HCT116 (cell line): Measurements from ENCODE around the gene ALDH3A1. TPM values are rescaled to one million over a fixed set of nuclear protein-coding genes. Genes with fewer than 3 reads are reported as not detected.

ENCODE experiments used
- ATAC-seq: fragments of 200-7000 bp; cut with Tn5 transposase; 2 replicates; pipeline ENCODE4 v1.9.1; 2020; ENCODE audit warnings: mild to moderate bottlenecking, moderate library complexity
- BruUV-seq: library from RNA; stranded (reverse); fragments of 400-500 nt; replicated peaks from 2 replicates; lab custom pipeline; 2021; lab: Mats Ljungman, UMichigan
- CTCF ChIA-PET: fragments of 300-600 bp; sonication (Branson Sonifier 250); formaldehyde crosslinking; loops from one replicate; lab custom pipeline; 2021; ENCODE audit warnings: antibody characterized with exemption; lab: Charles Lee
- POLR2A ChIA-PET: fragments of 300-600, 350-600 bp; sonication (Branson Sonifier 250); formaldehyde crosslinking; loops from one replicate; lab custom pipeline; 2021; ENCODE audit warnings: antibody characterized with exemption; lab: Charles Lee
- RAD21 ChIA-PET, 2 experiments: fragments of 300-600 bp; sonication (Branson Sonifier 250); formaldehyde crosslinking; loops; one replicate each; lab custom pipeline; 2023; ENCODE audit warnings: low total read pairs in 2 of 2; ENCODE audit not compliant: uncharacterized antibody in 2 of 2, unreplicated experiment in 2 of 2, low non-redundant PET in 1 of 2; lab: Charles Lee
- DNase-seq: peaks from one replicate; pipeline ENCODE4 v3.0.0-alpha.2; 2010; ENCODE audit warnings: low read depth, low spot score
- H2AFZ ChIP-seq: fragments of 200-600 bp; shearing (Covaris generic), sonication (generic); 2 replicates; pipeline ENCODE4 v1.6.1; 2017; ENCODE audit warnings: low read depth, mixed run types, mixed read lengths, antibody characterized with exemption, low read length; ENCODE audit not compliant: poor library complexity, severe bottlenecking
- H3K27ac ChIP-seq: 2 replicates; pipeline ENCODE4 v1.5.1; 2012; ENCODE audit warnings: low read depth, low read length
- H3K27me3 ChIP-seq: fragments of 200-600 bp; sonication (generic); 2 replicates; pipeline ENCODE4 v1.6.1; 2016; ENCODE audit warnings: mixed run types, low read length, mixed read lengths; ENCODE audit not compliant: insufficient read depth
- H3K36me3 ChIP-seq, 2 experiments: fragments of 200-500 bp in 1 of 2; fragments of 200-600 bp in 1 of 2; sonication (Bioruptor generic) in 1 of 2; sonication (generic) in 1 of 2; 2 replicates each; pipeline versions ENCODE4 v1.5.1 to v1.6.1; 2014 to 2016; ENCODE audit warnings: low read length in 2 of 2, inconsistent platforms in 1 of 2, mixed read lengths in 1 of 2, mixed run types in 1 of 2; ENCODE audit not compliant: insufficient read depth in 2 of 2, control insufficient read depth in 1 of 2
- H3K4me1 ChIP-seq, 2 experiments: fragments of 200-600 bp in 1 of 2; sonication (generic) in 1 of 2; 2 replicates each; pipeline versions ENCODE4 v1.5.1 to v1.6.1; 2012 to 2017; ENCODE audit warnings: low read length in 2 of 2, inconsistent platforms in 1 of 2, mild to moderate bottlenecking in 1 of 2, mixed read lengths in 1 of 2, mixed run types in 1 of 2, moderate library complexity in 1 of 2; ENCODE audit not compliant: insufficient read depth in 2 of 2, control insufficient read depth in 1 of 2
- H3K4me2 ChIP-seq: fragments of 200-600 bp; sonication (generic); 2 replicates; pipeline ENCODE4 v1.6.1; 2017; ENCODE audit warnings: mixed run types, low read length, mixed read lengths
- H3K4me3 ChIP-seq, 2 experiments: fragments of 200-600 bp in 1 of 2; sonication (generic) in 1 of 2; replicated peaks in 1 of 2; 2 replicates each; pipeline ENCODE4 v1.5.1; 2011 to 2016; ENCODE audit warnings: low read length in 2 of 2, control low read depth in 1 of 2, low read depth in 1 of 2, mild to moderate bottlenecking in 1 of 2, mixed read lengths in 1 of 2, mixed run types in 1 of 2
- H3K79me2 ChIP-seq: fragments of 200-600 bp; sonication (generic); 2 replicates; pipeline ENCODE4 v1.6.1; 2017; ENCODE audit warnings: mild to moderate bottlenecking, mixed run types, low read length, moderate library complexity, mixed read lengths; ENCODE audit not compliant: insufficient read depth
- H3K9ac ChIP-seq: fragments of 200-600 bp; sonication (generic); 2 replicates; pipeline ENCODE4 v1.6.1; 2016; ENCODE audit warnings: low read length, mixed read lengths
- H3K9me2 ChIP-seq: fragments of 200-600 bp; sonication (generic), shearing (Covaris generic); 2 replicates; pipeline ENCODE4 v1.6.1; 2017; ENCODE audit warnings: mixed run types, mild to moderate bottlenecking, moderate library complexity; ENCODE audit not compliant: insufficient read depth
- H3K9me3 ChIP-seq, 2 experiments: fragments of 200-500 bp in 1 of 2; fragments of 200-600 bp in 1 of 2; sonication (Bioruptor generic) in 1 of 2; sonication (generic) in 1 of 2; 2 replicates each; pipeline ENCODE4 v1.6.1; 2014 to 2017; ENCODE audit warnings: low read length in 2 of 2, mixed read lengths in 2 of 2, inconsistent platforms in 1 of 2, low read depth in 1 of 2, mild to moderate bottlenecking in 1 of 2, mixed run types in 1 of 2, moderate library complexity in 1 of 2; ENCODE audit not compliant: control insufficient read depth in 1 of 2, insufficient read depth in 1 of 2
- H4K20me1 ChIP-seq: fragments of 200-600 bp; sonication (generic), shearing (Covaris generic); 2 replicates; pipeline ENCODE4 v1.6.1; 2017; ENCODE audit warnings: mixed run types, mild to moderate bottlenecking, moderate library complexity; ENCODE audit not compliant: insufficient read depth
- CBX3 ChIP-seq: IDR thresholded peaks from 2 replicates; pipeline ENCODE4 v1.6.1; 2012; ENCODE audit warnings: low read depth
- EGR1 ChIP-seq: IDR thresholded peaks from 2 replicates; pipeline ENCODE4 v1.6.1; 2012; ENCODE audit warnings: low read depth
- ELF1 ChIP-seq: IDR thresholded peaks from 2 replicates; pipeline ENCODE4 v1.6.1; 2012; ENCODE audit warnings: low read depth, borderline replicate concordance
- FOSL1 ChIP-seq: IDR thresholded peaks from 2 replicates; pipeline ENCODE4 v1.6.1; 2012; ENCODE audit warnings: low read depth
- MAX ChIP-seq: IDR thresholded peaks from 2 replicates; pipeline ENCODE4 v1.6.1; 2012
- POLR2A ChIP-seq: IDR thresholded peaks from 2 replicates; pipeline ENCODE4 v1.7.0; 2011; ENCODE audit warnings: borderline replicate concordance; ENCODE audit not compliant: insufficient read depth, insufficient read length; ENCODE audit errors: extremely low read depth
- POLR2AphosphoS5 ChIP-seq: IDR thresholded peaks from 2 replicates; pipeline ENCODE4 v1.6.1; 2011; ENCODE audit warnings: mild to moderate bottlenecking, low read depth, low read length, moderate library complexity
- RAD21 ChIP-seq: IDR thresholded peaks from 2 replicates; pipeline ENCODE4 v1.6.1; 2012; ENCODE audit warnings: low read depth, mild to moderate bottlenecking
- REST ChIP-seq: IDR thresholded peaks from 2 replicates; pipeline ENCODE4 v1.6.1; 2012; ENCODE audit warnings: low read depth
- SIN3A ChIP-seq: IDR thresholded peaks from 2 replicates; pipeline ENCODE4 v1.6.1; 2012; ENCODE audit warnings: low read depth
- SRF ChIP-seq: IDR thresholded peaks from 2 replicates; pipeline ENCODE4 v1.6.1; 2012; ENCODE audit warnings: low read depth
- TCF7L2 ChIP-seq: IDR thresholded peaks from 2 replicates; pipeline ENCODE4 v1.7.0; 2011; ENCODE audit warnings: borderline replicate concordance, inconsistent platforms; ENCODE audit not compliant: insufficient read depth, insufficient read length; ENCODE audit errors: extremely low read depth
- YY1 ChIP-seq: IDR thresholded peaks from 2 replicates; pipeline ENCODE4 v1.6.1; 2011; ENCODE audit warnings: low read length, low read depth, moderate library complexity, mild to moderate bottlenecking; ENCODE audit not compliant: insufficient replicate concordance; ENCODE audit errors: extremely low read depth
- ZFX ChIP-seq: fragments of 450-650 bp; IDR thresholded peaks from 2 replicates; pipeline ENCODE4 v1.6.1; 2017
- ZNF274 ChIP-seq: fragments of 200-500 bp; sonication (Bioruptor generic); IDR thresholded peaks from 2 replicates; pipeline ENCODE4 v1.6.1; 2014; ENCODE audit warnings: mild to moderate bottlenecking, low read depth, low read length, inconsistent platforms
- intact Hi-C: fragments of 100-400 bp; cut with micrococcal nuclease; formaldehyde crosslinking; loops from 2 replicates; pipeline ENCODE4 v1.10.0; 2022
- total RNA-seq: library from RNA; stranded (reverse); gene quantifications from one replicate; pipeline ENCODE4 v1.2.1, GENCODE V29; 2021; ENCODE audit not compliant: unreplicated experiment

The ALDH3A1 gene
- total RNA-seq, 1 experiment from 2014 or later, result 0.86 TPM

- intact Hi-C loops, result loop anchor here (5.0 kb wide), 4 partner anchors 105 to 390 kb away; partner anchors contain the start of genes ALDH3A2, B9D1 and MAPK7
- POLR2A ChIA-PET, result interaction anchor here (0.8 to 3.2 kb wide), 6 partner anchors 9 to 374 kb away, joined by 3 to 16 read pairs (median 6); partner anchors contain the start of genes ALDH3A2 and MAPK7
- no peaks in the 10 kb centered on the region for H3K9me2 ChIP-seq
- peak overlapping the region; percentile 52 for H2AFZ ChIP-seq
- peak; percentile 45 for ATAC-seq
- CTCF ChIA-PET, result interaction anchor here (0.8 to 4.2 kb wide), 6 partner anchors 8 to 239 kb away, joined by 3 to 40 read pairs (median 10); partner anchors contain the start of gene ALDH3A2
- H3K79me2 ChIP-seq, result no peaks in the 10 kb centered on the region
- BruUV-seq, result TSS peak; percentile 89
- no peak for DNase-seq
- peak overlapping the region; percentile 90 for H3K27ac ChIP-seq
- H3K9ac ChIP-seq, result peak overlapping the region; percentile 64
- peak overlapping the region; percentile 15 to 34 for H3K4me3 ChIP-seq
- RAD21 ChIA-PET, result interaction anchor here (1.8 to 2.2 kb wide), 3 partner anchors 10 to 104 kb away, joined by 4 to 9 read pairs (median 5); partner anchors contain the start of gene ALDH3A2 (in 1 of the 2)
- H4K20me1 ChIP-seq, result no peaks in the 10 kb centered on the region
- H3K4me2 ChIP-seq, result peak overlapping the region; percentile 71
- TF ChIP-seq MAX (peak; percentile 60; the same call in 1 of the 2 replicates), SIN3A (no peak)
- no peaks in the 10 kb centered on the region for H3K27me3 ChIP-seq
- H3K36me3 ChIP-seq, result no peaks in the 10 kb centered on the region
- H3K9me3 ChIP-seq, result no peaks in the 10 kb centered on the region
- peaks cover 38 to 47% of the 10 kb centered on the region in 2 experiments for H3K4me1 ChIP-seq
Observed at GRCh38 chr17:19752216-19753050, 4.3 kb upstream of the ALDH3A1 start.

GRCh38 chr17:19750835-19751234, 2.7 kb upstream of the ALDH3A1 start:
- no peaks in the 10 kb centered on the region for H3K27me3 ChIP-seq
- intact Hi-C loops, result loop anchor here (5.0 kb wide), 4 partner anchors 104 to 389 kb away; partner anchors contain the start of genes ALDH3A2, B9D1 and MAPK7
- 0 out of 2 replicates have a peak overlapping the region, but pooled peaks have one; percentile 5 for H3K9ac ChIP-seq
- no peaks in the 10 kb centered on the region for H3K9me2 ChIP-seq
- no peaks in the 10 kb centered on the region for H3K79me2 ChIP-seq
- H2AFZ ChIP-seq, result peak overlapping the region; percentile 74
- no peak for DNase-seq
- RAD21 ChIA-PET, result no interaction called here
- H3K4me3 ChIP-seq, result no peak overlapping the region
- POLR2A ChIA-PET, result no interaction called here
- H3K4me1 ChIP-seq, result peaks cover 38 to 52% of the 10 kb centered on the region in 2 experiments
- CTCF ChIA-PET, result interaction anchor here (3.9 to 4.2 kb wide), 2 partner anchors 12 to 14 kb away, joined by 30 to 40 read pairs; no protein-coding TSS in a partner anchor
- no peaks in the 10 kb centered on the region for H3K9me3 ChIP-seq
- no peak overlapping the region for H3K27ac ChIP-seq
- no peak for ATAC-seq
- H3K4me2 ChIP-seq, result peak overlapping the region; percentile 71
- H4K20me1 ChIP-seq, result no peaks in the 10 kb centered on the region
- no peaks in the 10 kb centered on the region for H3K36me3 ChIP-seq
- no TSS peak for BruUV-seq
- TF ChIP-seq RAD21, result no peak
- TF ChIP-seq REST, result no peak
- no peak for TF ChIP-seq TCF7L2
- no peak for TF ChIP-seq CBX3
- no peak for TF ChIP-seq SIN3A
- TF ChIP-seq YY1, result no peak
- no peak for TF ChIP-seq FOSL1
- TF ChIP-seq ZFX, result no peak
- TF ChIP-seq ZNF274, result no peak
- TF ChIP-seq POLR2A, result no peak
- no peak for TF ChIP-seq POLR2AphosphoS5
- TF ChIP-seq SRF, result no peak
- TF ChIP-seq EGR1, result no peak
- TF ChIP-seq ELF1, result no peak
